GM20000 (cell line): ENCODE measurements around the gene GABPB1.

Experiments
- DNase-seq: peaks from one replicate; pipeline ENCODE4 v3.0.0; 2012; ENCODE audit warnings: low spot score
- CTCF ChIP-seq: IDR thresholded peaks from 2 replicates; pipeline ENCODE4 v1.5.1; 2012; ENCODE audit warnings: mild to moderate bottlenecking, control low read depth; ENCODE audit errors: extremely low read depth, missing control alignments

GABPB1 gene

GRCh38 chr15:50355619-50355905, 564 bp upstream of the GABPB1 start:
- peak; percentile 17 for DNase-seq

GRCh38 chr15:50353975-50354837, 792 bp downstream of the GABPB1 start:
- TF ChIP-seq CTCF: no peak
- DNase-seq: peak; percentile 47

More at GRCh38 chr15:50355619-50355905, 564 bp upstream of the GABPB1 start:
- no peak for TF ChIP-seq CTCF

- TF ChIP-seq CTCF: no peak
- peak; percentile 33 for DNase-seq
These were observed 1.6 kb downstream of the GABPB1 start for GRCh38 chr15:50353251-50353974.

- DNase-seq: no peak
- no peak for TF ChIP-seq CTCF
These were observed 4.4 kb downstream of the GABPB1 start for GRCh38 chr15:50350621-50351020.

GRCh38 chr15:50345298-50345697, 9.7 kb downstream of the GABPB1 start:
- no peak for TF ChIP-seq CTCF
- no peak for DNase-seq

GRCh38 chr15:50344006-50344464, 11.0 kb downstream of the GABPB1 start:
- TF ChIP-seq CTCF: no peak
- no peak for DNase-seq

- TF ChIP-seq CTCF: no peak
- no peak for DNase-seq
These were observed 13.3 kb downstream of the GABPB1 start for GRCh38 chr15:50341616-50342136.
